Measurements from ENCODE around the gene KCTD13. TPM values are rescaled to one million over a fixed set of nuclear protein-coding genes. Genes with fewer than 3 reads are reported as not detected.

The KCTD13 gene
- total and polyA plus RNA-seq, 10 of the 15 experiments (the other 5 are each of a cell fraction or from before 2014, with no cell fraction given) = 3.3 to 29.2 (median 12.5) TPM

DNA sequence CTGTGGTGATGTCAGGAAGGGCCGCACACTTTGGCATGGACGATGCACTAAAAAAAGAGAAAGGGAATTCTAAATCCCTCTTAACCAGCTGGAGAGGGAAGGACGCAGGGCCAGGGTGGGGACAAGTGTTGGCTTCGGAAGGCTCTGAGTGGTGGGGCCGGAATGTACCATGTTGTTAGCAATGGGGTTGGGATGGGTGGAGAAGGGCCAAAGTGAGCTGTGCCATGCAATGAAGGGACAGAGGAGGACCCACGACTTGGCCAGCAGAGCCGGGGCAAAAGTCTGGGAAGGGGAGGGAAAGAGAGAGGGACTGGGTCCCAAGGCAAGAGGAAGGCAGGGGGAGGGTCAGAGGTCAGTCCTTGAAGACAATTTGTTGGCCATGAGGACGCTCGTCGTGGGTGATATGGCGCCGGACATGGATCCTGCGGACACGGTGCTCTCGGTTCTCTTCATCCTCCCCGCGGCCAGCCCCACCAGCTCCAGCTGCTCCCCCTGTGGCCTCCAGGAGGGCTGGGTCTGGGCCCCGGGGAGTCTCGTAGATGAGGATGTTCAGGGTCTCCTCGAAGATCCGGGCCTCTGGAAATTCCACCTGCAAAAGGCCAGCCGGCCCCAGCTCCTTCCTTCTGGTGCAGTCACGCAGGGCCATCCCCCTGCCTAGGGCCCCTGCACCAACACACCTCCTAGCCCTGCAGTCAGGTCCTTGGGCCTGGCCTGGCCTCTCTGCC is 19.3 kb downstream of the KCTD13 start (continued):
- TF ChIP-seq, protein P1, sequence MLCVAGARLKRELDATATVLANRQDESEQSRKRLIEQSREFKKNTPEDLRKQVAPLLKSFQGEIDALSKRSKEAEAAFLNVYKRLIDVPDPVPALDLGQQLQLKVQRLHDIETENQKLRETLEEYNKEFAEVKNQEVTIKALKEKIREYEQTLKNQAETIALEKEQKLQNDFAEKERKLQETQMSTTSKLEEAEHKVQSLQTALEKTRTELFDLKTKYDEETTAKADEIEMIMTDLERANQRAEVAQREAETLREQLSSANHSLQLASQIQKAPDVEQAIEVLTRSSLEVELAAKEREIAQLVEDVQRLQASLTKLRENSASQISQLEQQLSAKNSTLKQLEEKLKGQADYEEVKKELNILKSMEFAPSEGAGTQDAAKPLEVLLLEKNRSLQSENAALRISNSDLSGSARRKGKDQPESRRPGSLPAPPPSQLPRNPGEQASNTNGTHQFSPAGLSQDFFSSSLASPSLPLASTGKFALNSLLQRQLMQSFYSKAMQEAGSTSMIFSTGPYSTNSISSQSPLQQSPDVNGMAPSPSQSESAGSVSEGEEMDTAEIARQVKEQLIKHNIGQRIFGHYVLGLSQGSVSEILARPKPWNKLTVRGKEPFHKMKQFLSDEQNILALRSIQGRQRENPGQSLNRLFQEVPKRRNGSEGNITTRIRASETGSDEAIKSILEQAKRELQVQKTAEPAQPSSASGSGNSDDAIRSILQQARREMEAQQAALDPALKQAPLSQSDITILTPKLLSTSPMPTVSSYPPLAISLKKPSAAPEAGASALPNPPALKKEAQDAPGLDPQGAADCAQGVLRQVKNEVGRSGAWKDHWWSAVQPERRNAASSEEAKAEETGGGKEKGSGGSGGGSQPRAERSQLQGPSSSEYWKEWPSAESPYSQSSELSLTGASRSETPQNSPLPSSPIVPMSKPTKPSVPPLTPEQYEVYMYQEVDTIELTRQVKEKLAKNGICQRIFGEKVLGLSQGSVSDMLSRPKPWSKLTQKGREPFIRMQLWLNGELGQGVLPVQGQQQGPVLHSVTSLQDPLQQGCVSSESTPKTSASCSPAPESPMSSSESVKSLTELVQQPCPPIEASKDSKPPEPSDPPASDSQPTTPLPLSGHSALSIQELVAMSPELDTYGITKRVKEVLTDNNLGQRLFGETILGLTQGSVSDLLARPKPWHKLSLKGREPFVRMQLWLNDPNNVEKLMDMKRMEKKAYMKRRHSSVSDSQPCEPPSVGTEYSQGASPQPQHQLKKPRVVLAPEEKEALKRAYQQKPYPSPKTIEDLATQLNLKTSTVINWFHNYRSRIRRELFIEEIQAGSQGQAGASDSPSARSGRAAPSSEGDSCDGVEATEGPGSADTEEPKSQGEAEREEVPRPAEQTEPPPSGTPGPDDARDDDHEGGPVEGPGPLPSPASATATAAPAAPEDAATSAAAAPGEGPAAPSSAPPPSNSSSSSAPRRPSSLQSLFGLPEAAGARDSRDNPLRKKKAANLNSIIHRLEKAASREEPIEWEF (IDR thresholded peaks at IDR 0.05; ENCODE audit: insufficient replicate concordance, low read depth, low read length) = no peak
- TF ChIP-seq ESRRA (IDR thresholded peaks at IDR 0.05; ENCODE audit: low read length) (no peak), CHD4 (IDR thresholded peaks at IDR 0.05) (no peak), POU2F2 (IDR thresholded peaks at IDR 0.05; ENCODE audit: borderline replicate concordance, low read depth, low read length) (no peak), SUPT20H (IDR thresholded peaks at IDR 0.05; ENCODE audit: borderline replicate concordance, control insufficient read depth, low read depth, low read length) (no peak), SIX5 (IDR thresholded peaks at IDR 0.05; ENCODE audit: low read depth, low read length, severe bottlenecking) (no peak), ZBED1 (IDR thresholded peaks at IDR 0.05; ENCODE audit: borderline replicate concordance) (no peak)
- TF ChIP-seq, protein P2, sequence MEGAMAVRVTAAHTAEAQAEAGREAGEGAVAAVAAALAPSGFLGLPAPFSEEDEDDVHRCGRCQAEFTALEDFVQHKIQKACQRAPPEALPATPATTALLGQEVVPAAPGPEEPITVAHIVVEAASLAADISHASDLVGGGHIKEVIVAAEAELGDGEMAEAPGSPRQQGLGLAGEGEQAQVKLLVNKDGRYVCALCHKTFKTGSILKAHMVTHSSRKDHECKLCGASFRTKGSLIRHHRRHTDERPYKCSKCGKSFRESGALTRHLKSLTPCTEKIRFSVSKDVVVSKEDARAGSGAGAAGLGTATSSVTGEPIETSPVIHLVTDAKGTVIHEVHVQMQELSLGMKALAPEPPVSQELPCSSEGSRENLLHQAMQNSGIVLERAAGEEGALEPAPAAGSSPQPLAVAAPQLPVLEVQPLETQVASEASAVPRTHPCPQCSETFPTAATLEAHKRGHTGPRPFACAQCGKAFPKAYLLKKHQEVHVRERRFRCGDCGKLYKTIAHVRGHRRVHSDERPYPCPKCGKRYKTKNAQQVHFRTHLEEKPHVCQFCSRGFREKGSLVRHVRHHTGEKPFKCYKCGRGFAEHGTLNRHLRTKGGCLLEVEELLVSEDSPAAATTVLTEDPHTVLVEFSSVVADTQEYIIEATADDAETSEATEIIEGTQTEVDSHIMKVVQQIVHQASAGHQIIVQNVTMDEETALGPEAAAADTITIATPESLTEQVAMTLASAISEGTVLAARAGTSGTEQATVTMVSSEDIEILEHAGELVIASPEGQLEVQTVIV (IDR thresholded peaks at IDR 0.05; ENCODE audit: borderline replicate concordance, partially characterized antibody) = no peak
- TF ChIP-seq, protein P3, sequence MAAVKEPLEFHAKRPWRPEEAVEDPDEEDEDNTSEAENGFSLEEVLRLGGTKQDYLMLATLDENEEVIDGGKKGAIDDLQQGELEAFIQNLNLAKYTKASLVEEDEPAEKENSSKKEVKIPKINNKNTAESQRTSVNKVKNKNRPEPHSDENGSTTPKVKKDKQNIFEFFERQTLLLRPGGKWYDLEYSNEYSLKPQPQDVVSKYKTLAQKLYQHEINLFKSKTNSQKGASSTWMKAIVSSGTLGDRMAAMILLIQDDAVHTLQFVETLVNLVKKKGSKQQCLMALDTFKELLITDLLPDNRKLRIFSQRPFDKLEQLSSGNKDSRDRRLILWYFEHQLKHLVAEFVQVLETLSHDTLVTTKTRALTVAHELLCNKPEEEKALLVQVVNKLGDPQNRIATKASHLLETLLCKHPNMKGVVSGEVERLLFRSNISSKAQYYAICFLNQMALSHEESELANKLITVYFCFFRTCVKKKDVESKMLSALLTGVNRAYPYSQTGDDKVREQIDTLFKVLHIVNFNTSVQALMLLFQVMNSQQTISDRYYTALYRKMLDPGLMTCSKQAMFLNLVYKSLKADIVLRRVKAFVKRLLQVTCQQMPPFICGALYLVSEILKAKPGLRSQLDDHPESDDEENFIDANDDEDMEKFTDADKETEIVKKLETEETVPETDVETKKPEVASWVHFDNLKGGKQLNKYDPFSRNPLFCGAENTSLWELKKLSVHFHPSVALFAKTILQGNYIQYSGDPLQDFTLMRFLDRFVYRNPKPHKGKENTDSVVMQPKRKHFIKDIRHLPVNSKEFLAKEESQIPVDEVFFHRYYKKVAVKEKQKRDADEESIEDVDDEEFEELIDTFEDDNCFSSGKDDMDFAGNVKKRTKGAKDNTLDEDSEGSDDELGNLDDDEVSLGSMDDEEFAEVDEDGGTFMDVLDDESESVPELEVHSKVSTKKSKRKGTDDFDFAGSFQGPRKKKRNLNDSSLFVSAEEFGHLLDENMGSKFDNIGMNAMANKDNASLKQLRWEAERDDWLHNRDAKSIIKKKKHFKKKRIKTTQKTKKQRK (IDR thresholded peaks at IDR 0.05; ENCODE audit: low read depth, low read length) = no peak

Data from GM12878 (cell line).